ENCODE data around the gene HSD11B1.

HSD11B1 gene

DNA sequence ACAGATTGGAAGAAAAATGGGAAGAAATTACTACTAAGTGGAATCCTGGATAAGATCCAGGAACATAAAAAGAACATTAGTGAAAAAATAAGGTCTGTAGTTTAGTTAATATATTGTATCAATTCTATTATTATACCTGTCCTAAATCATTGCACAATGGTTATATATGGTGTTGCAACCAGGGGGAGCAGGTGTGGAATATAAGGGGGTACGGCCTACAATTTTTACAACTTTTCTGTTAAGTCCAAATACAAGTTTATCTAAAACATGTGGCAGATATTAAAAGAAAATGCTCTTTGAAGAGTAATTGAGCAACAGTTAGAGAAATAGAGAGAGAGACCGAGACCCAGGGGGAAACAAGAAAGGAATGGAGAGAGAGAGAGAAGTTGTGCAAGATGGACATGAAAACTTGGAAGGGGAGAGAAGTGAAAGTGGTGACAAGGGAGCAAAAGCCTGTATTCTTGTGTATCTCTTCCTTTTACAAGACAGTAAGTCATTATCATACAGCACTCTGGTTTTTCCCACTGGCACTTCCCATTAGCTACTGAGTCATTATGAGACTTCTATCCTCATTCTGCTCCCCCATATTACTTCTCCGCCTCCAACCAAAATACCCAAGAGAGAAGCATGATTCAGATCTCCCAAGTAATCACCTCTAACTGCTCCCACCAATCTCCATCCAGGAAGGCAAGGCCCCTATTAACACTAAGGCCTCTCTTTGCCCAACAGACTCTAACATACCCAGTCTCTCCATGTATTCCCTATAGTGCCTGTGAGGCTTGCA is 29.0 kb downstream of the HSD11B1 start:
- Histone ChIP-seq H3K9ac (ENCODE audit: low read depth, low read length) (no peak overlapping the region), H3K27me3 (ENCODE audit: insufficient read depth, low read length) (peaks cover 19% of the 10 kb centered on the region; the same call in 1 of the 2 replicates)

DNA sequence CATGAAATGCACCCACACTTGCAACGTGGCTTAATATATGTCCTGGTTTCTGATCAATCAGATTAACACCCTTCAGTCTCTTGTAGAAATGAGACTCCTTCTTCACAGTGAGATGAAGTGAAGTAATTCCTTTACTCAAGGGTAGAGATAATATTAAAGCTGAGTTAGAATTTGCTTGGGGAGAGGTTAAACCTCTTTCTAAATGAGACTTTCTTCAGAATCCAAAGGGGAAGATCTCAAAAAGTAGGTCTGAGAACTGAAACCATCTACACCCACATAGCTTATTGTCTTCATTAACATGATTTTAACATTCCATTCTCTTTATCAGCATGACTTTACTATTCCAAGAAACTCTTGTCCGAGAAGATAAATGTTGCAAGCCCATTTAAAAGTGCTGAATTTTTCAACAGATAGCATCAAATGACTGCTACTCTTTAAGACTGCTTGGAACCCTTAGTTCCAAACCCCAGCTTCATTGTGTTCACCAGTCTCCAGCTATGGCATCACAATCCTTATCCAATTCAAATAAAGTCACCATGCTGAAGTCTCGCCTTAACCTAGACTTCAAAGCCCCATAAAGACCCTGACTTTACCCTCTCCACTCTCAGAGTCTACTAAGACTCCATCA is 32.0 kb downstream of the HSD11B1 start:
- peaks cover 19% of the 10 kb centered on the region; the same call in 1 of the 2 replicates for H3K27me3 ChIP-seq (ENCODE audit: insufficient read depth, low read length)
- no peaks in the 10 kb centered on the region for H3K9me3 ChIP-seq (ENCODE audit: insufficient read depth, low read depth, low read length)
- no peak overlapping the region for H3K9ac ChIP-seq (ENCODE audit: low read depth, low read length)
- H3K27ac ChIP-seq (ENCODE audit: low read length): no peak overlapping the region
- H3K4me3 ChIP-seq (ENCODE audit: low read length): no peak overlapping the region
- no peaks in the 10 kb centered on the region for H3K4me1 ChIP-seq (ENCODE audit: insufficient read depth, low read length)
- H3K36me3 ChIP-seq (ENCODE audit: insufficient read depth, low read depth, low read length): no peaks in the 10 kb centered on the region

More for the DNA sequence above, 29.0 kb downstream of the HSD11B1 start:
- Histone ChIP-seq H3K9me3 (ENCODE audit: insufficient read depth, low read depth, low read length) (no peaks in the 10 kb centered on the region), H3K4me1 (ENCODE audit: insufficient read depth, low read length) (no peaks in the 10 kb centered on the region), H3K27ac (ENCODE audit: low read length) (no peak overlapping the region), H3K36me3 (ENCODE audit: insufficient read depth, low read depth, low read length) (no peaks in the 10 kb centered on the region), H3K4me3 (ENCODE audit: low read length) (no peak overlapping the region)

DNA sequence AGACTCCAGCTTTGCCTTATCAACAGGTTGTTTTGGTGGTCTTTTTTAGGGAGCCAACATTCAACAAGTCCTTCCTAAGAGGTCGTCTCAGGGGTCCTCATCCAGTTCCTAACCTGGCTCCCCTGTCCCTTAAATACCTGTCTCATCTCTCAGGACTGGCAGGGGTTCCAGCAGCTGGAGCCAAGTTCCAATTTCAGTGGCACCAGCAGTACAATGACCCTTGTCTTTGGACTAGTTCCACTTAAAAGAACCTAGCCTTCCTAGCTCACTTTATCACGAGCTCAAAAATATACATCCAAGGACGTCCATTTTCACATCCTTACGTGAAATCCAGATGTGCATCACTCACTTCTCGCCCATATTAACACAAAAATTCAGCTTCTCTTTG is 32.5 kb downstream of the HSD11B1 start:
- H3K4me3 ChIP-seq (ENCODE audit: low read length): no peak overlapping the region
- H3K27ac ChIP-seq (ENCODE audit: low read length): no peak overlapping the region
- no peaks in the 10 kb centered on the region for H3K9me3 ChIP-seq (ENCODE audit: insufficient read depth, low read depth, low read length)
- H3K27me3 ChIP-seq (ENCODE audit: insufficient read depth, low read length): peaks cover 19% of the 10 kb centered on the region; the same call in 1 of the 2 replicates
- H3K36me3 ChIP-seq (ENCODE audit: insufficient read depth, low read depth, low read length): no peaks in the 10 kb centered on the region
- H3K9ac ChIP-seq (ENCODE audit: low read depth, low read length): no peak overlapping the region
- no peaks in the 10 kb centered on the region for H3K4me1 ChIP-seq (ENCODE audit: insufficient read depth, low read length)

DNA sequence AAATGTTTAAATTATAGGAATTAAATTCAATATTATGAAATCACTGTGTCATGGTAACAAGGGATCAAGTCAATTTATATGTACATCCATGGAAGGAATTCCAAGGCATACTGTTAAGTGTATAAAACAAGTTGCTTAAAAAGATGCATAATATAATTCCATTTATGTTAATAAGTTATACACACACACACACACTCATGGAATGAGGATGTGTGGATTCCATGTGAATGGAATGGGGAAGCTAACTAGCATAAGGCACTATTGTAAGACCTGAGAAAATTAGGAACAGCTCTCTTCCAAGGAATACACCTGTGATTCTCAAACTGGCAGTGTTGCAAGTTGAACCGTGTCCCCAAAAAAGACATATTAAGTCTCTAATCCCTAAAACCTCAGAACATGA is 33.6 kb downstream of the HSD11B1 start:
- no peaks in the 10 kb centered on the region for H3K9me3 ChIP-seq (ENCODE audit: insufficient read depth, low read depth, low read length)
- H3K9ac ChIP-seq (ENCODE audit: low read depth, low read length): no peak overlapping the region
- no peaks in the 10 kb centered on the region for H3K4me1 ChIP-seq (ENCODE audit: insufficient read depth, low read length)

DNA sequence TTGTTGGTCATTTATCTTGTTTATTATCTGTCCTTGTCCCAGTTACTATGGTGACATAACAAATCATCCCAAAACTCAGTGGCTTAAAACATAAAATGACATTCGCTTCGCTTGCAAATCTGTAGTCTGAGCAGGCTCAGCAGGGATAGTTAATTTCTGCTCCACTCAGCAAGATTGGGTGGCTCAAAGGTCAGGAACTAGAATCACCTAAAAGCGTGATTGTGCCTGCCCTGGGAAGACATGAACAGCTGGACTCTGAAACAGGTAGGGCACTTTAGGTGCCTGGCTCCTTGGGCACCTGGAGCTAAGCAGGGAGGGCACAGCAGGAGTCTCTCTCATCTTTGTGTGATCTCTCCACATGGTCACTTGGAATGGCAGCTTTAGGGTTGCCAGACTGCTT is 36.5 kb downstream of the HSD11B1 start:
- Histone ChIP-seq H3K9ac (ENCODE audit: low read depth, low read length) (no peak overlapping the region), H3K27me3 (ENCODE audit: insufficient read depth, low read length) (peaks cover 20% of the 10 kb centered on the region; the same call in 1 of the 2 replicates), H3K9me3 (ENCODE audit: insufficient read depth, low read depth, low read length) (no peaks in the 10 kb centered on the region), H3K4me3 (ENCODE audit: low read length) (no peak overlapping the region), H3K4me1 (ENCODE audit: insufficient read depth, low read length) (no peaks in the 10 kb centered on the region), H3K27ac (ENCODE audit: low read length) (no peak overlapping the region), H3K36me3 (ENCODE audit: insufficient read depth, low read depth, low read length) (no peaks in the 10 kb centered on the region)

More for the DNA sequence above, 33.6 kb downstream of the HSD11B1 start:
- Histone ChIP-seq H3K4me3 (ENCODE audit: low read length) (no peak overlapping the region), H3K27ac (ENCODE audit: low read length) (no peak overlapping the region), H3K36me3 (ENCODE audit: insufficient read depth, low read depth, low read length) (no peaks in the 10 kb centered on the region), H3K27me3 (ENCODE audit: insufficient read depth, low read length) (peaks cover 20% of the 10 kb centered on the region; the same call in 1 of the 2 replicates)

DNA sequence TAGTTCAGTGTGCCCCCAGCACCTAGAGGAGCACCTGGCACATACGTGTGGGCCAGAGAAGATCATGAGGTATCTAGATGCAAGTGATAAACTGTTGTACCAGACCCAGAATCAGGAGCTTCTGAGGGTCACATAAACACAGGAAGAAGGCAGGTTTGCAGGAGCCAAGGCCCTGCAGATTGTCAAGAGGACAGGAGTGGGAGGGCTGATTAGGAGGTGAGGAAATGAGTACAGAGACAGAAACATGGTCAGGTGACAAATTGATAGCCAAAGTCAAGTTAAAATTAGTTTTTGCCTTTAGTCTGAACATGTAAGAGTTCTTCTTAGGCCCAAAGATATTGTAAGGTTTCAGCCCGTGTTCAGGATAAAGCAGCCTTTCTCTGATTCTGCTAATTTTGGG is 37.2 kb downstream of the HSD11B1 start:
- no peak overlapping the region for H3K27ac ChIP-seq (ENCODE audit: low read length)
- no peak overlapping the region for H3K4me3 ChIP-seq (ENCODE audit: low read length)
- H3K9ac ChIP-seq (ENCODE audit: low read depth, low read length): no peak overlapping the region
- no peaks in the 10 kb centered on the region for H3K9me3 ChIP-seq (ENCODE audit: insufficient read depth, low read depth, low read length)
- H3K27me3 ChIP-seq (ENCODE audit: insufficient read depth, low read length): peaks cover 19% of the 10 kb centered on the region; the same call in 1 of the 2 replicates
- no peaks in the 10 kb centered on the region for H3K4me1 ChIP-seq (ENCODE audit: insufficient read depth, low read length)
- no peaks in the 10 kb centered on the region for H3K36me3 ChIP-seq (ENCODE audit: insufficient read depth, low read depth, low read length)

DNA sequence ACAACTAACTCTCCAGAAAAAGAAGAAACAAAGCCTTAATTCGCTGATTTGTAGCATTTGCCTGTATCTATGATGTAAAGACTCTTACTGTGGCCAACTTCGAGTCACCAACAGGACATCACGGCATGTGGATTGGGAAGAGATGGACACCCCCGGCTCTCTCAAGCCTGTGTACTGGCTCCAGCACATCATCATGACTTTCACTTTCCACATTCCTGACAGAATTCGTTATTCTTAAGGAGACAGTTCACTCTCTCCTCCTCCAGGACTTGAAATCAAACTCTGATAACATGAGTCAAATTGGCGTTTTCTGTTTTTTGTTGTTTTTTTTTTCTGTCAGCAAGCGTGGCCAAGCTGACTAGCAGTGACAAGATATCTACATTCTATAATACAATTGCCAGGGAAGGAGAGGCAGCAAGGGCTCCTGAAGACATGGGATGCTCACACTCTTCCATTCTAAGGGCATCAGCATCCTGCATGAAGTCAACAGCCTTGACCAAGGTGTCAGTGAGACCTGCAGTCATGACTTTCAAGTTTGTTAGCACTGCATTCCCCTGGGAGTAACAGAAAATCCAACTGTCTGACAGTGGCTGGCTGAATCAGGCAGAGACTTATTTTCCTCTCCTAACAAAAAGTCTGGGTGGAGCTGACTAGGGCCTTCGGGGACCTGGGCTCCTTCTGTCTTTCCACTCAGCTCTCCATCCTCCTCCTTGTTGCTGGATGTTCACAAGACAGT is 37.9 kb downstream of the HSD11B1 start:
- Histone ChIP-seq H3K27me3 (ENCODE audit: insufficient read depth, low read length) (peaks cover 19% of the 10 kb centered on the region; the same call in 1 of the 2 replicates), H3K9ac (ENCODE audit: low read depth, low read length) (no peak overlapping the region), H3K4me1 (ENCODE audit: insufficient read depth, low read length) (no peaks in the 10 kb centered on the region), H3K36me3 (ENCODE audit: insufficient read depth, low read depth, low read length) (no peaks in the 10 kb centered on the region), H3K27ac (ENCODE audit: low read length) (no peak overlapping the region), H3K9me3 (ENCODE audit: insufficient read depth, low read depth, low read length) (no peaks in the 10 kb centered on the region), H3K4me3 (ENCODE audit: low read length) (no peak overlapping the region)

DNA sequence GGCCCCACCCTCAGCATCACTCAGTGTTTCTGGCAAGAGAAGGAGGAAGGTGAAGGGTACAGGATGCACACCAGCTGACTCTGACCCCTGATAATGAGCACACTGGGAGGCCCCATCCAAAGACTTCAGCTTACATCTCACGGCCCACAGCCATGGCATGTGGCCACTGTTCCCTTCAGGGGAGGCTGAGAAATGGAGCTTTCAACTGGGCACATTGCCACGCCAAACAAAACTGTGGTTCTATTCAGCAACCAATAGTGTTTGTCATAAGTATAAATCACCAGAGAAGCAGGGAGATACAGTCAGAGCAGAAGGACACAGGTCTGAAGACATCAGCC is 38.5 kb downstream of the HSD11B1 start:
- H3K9ac ChIP-seq (ENCODE audit: low read depth, low read length): no peak overlapping the region
- peaks cover 21% of the 10 kb centered on the region for H3K27me3 ChIP-seq (ENCODE audit: insufficient read depth, low read length)
- no peak overlapping the region for H3K27ac ChIP-seq (ENCODE audit: low read length)
- H3K9me3 ChIP-seq (ENCODE audit: insufficient read depth, low read depth, low read length): no peaks in the 10 kb centered on the region
- H3K4me3 ChIP-seq (ENCODE audit: low read length): no peak overlapping the region
- H3K4me1 ChIP-seq (ENCODE audit: insufficient read depth, low read length): peaks cover under 1% of the 10 kb centered on the region
- no peaks in the 10 kb centered on the region for H3K36me3 ChIP-seq (ENCODE audit: insufficient read depth, low read depth, low read length)

DNA sequence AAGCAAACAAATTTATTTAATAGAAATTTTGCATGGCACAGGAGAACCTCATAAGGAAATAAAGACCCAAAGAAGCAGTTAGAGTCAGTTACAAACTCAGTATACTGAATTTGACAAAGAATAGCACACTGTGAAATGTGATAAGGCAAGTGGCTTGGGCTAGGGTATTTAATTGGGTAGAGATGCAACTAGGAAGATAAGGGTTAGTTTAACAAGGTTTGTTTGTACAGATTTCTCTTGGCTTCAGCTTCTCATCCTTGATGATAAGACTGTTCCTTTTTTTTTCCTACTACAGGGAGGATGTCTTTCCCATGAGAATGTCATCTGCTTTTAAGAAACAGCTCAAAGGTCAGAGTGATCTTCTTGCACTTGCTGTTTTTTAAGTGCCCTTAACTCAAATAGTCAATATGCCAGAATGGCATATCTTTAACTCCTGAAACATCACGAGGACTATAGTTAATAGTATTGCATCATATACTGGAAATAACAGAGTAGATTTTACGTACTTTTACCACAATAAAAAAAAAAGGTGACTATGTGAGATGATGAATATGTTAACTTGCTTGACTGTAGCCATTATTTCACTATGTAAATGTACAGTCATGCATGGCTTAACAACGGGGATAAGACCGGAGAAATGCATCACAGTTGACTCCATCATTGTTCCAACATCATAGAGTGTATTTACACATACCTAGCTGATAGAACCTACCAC is 42.0 kb downstream of the HSD11B1 start:
- H3K9me3 ChIP-seq (ENCODE audit: insufficient read depth, low read depth, low read length): no peaks in the 10 kb centered on the region
- no peak overlapping the region for H3K9ac ChIP-seq (ENCODE audit: low read depth, low read length)
- peaks cover 29% of the 10 kb centered on the region for H3K27me3 ChIP-seq (ENCODE audit: insufficient read depth, low read length)
- H3K4me1 ChIP-seq (ENCODE audit: insufficient read depth, low read length): peaks cover 8% of the 10 kb centered on the region
- no peak overlapping the region for H3K4me3 ChIP-seq (ENCODE audit: low read length)
- no peak overlapping the region for H3K27ac ChIP-seq (ENCODE audit: low read length)
- H3K36me3 ChIP-seq (ENCODE audit: insufficient read depth, low read depth, low read length): no peaks in the 10 kb centered on the region

DNA sequence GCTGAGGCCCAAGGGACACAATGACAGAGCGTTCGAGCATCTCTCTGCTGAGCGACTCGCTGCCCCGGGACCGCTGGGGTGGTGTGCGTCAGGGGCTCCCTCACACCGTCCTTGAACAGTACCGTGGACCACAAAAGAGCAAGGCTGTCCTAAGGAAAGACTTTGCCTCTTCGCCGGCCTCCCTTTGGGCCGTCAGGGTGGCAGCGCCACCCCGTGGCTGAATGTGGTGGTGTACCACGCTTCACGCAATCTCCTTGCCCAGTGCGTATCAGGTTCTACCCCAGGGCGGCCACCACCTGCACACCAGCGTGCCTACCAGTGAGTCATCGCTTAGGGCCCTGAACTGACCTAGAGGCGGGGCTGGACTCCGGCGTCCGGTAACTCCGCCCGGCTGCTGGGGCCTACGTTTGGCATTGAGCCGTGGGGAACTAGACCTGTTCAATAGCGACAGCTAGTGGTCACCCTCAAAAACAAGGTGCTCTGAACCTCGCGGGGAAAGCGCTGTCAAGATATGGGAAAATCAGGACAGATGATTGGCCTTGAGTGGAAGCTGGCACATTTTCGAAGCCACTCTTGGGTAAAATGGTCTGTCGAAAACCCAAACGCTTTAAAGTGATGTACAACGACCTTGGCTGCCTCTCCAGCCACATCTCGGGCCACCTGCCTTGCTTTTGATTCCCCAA is 43.1 kb downstream of the HSD11B1 start:
- no peaks in the 10 kb centered on the region for H3K9me3 ChIP-seq (ENCODE audit: insufficient read depth, low read depth, low read length)
- peaks cover 29% of the 10 kb centered on the region for H3K27me3 ChIP-seq (ENCODE audit: insufficient read depth, low read length)
- peak overlapping the region; percentile 47; the same call in 1 of the 2 replicates for H3K4me3 ChIP-seq (ENCODE audit: low read length)
- no peak overlapping the region for H3K27ac ChIP-seq (ENCODE audit: low read length)
- H3K9ac ChIP-seq (ENCODE audit: low read depth, low read length): no peak overlapping the region
- peaks cover 8% of the 10 kb centered on the region for H3K4me1 ChIP-seq (ENCODE audit: insufficient read depth, low read length)
- no peaks in the 10 kb centered on the region for H3K36me3 ChIP-seq (ENCODE audit: insufficient read depth, low read depth, low read length)

DNA sequence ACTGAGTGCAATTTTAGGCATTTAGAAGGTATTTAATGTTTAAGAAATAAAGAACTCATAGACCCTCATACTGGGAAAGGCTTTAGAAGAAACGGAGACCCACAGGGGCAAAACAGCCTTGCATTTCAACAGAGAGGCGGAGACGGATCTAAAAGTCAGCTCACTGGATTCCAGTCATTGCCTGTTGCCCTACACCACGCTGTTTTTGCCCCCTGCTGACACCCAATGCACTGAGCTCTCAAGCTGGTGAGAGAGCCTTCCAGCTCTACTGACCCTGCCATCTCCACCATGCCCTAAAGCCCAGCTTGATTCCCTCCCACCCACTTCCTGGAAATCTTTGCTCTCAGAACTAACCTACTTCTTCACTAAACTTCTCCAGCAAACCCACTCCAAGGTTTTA is 44.0 kb downstream of the HSD11B1 start:
- Histone ChIP-seq H3K27me3 (ENCODE audit: insufficient read depth, low read length) (peaks cover 25% of the 10 kb centered on the region), H3K36me3 (ENCODE audit: insufficient read depth, low read depth, low read length) (no peaks in the 10 kb centered on the region), H3K9me3 (ENCODE audit: insufficient read depth, low read depth, low read length) (no peaks in the 10 kb centered on the region), H3K4me1 (ENCODE audit: insufficient read depth, low read length) (peaks cover 8% of the 10 kb centered on the region), H3K9ac (ENCODE audit: low read depth, low read length) (no peak overlapping the region), H3K4me3 (ENCODE audit: low read length) (no peak overlapping the region), H3K27ac (ENCODE audit: low read length) (no peak overlapping the region)
